KOPT-K1 (cell line): Measurements from ENCODE around the gene AXDND1.

ENCODE experiments used
- H3K27ac ChIP-seq: fragments of 200-600 bp; sonication (generic); 2 replicates; pipeline ENCODE4 v1.5.1; 2016; ENCODE audit warnings: antibody characterized with exemption, mild to moderate bottlenecking, low read depth, low read length; ENCODE audit not compliant: poor library complexity, severe bottlenecking
- H3K36me3 ChIP-seq: fragments of 200-600 bp; sonication (generic); 2 replicates; pipeline ENCODE4 v1.5.1; 2017; ENCODE audit warnings: antibody characterized with exemption, mild to moderate bottlenecking, low read length, moderate library complexity; ENCODE audit not compliant: insufficient read depth
- H3K9me3 ChIP-seq: fragments of 200-600 bp; sonication (generic); 2 replicates; pipeline ENCODE4 v1.5.1; 2017; ENCODE audit warnings: antibody characterized with exemption, low read length, mild to moderate bottlenecking; ENCODE audit not compliant: insufficient read depth, poor library complexity, severe bottlenecking

The AXDND1 gene, protein sequence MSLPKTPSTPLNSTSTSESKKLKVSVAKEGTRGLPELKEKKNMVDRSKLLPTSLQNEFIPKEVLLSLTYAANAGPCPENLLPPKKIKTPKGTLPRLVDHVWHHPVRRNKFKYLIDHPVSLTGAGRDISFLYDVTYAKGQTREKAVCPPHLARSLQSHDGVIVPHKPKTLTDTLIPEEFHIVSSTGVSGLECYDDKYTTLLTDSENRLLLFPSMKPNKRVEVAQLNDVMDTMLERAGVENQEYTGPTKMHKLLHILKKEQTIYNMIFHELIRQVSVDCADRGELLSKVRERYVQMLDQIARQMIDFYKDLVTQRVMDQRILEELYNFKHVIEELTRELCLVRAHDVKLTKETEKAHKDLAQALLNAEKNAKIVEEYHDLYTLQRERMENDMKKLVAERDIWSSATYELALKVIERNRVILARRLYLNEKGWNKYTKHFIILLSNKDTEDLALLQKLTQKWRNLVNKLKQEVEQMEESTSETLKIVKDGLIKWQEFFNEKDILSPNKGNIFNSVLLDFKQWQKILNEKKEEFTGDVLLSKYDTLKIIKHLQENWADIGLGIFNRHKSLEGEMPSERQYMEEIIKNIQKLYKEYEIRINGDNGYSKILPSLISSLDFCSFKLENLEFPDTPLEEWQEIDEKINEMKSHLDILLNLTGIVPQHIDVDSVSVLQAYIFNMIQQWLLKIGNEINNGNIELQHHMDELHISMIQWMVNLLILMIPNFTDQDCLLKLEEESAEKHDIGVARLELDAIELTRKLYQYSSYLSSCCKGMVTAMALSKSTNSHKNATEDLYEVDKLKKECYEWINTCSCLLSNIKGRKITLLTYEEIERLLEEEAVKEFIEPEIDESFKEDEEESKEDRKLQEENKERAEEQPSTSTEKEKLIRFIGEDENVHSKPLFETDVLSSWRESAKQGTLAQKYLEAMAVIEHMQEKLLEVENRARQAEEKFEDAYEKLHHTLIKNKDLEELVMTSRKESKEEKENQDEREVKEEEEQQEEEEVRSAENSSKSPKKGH

DNA sequence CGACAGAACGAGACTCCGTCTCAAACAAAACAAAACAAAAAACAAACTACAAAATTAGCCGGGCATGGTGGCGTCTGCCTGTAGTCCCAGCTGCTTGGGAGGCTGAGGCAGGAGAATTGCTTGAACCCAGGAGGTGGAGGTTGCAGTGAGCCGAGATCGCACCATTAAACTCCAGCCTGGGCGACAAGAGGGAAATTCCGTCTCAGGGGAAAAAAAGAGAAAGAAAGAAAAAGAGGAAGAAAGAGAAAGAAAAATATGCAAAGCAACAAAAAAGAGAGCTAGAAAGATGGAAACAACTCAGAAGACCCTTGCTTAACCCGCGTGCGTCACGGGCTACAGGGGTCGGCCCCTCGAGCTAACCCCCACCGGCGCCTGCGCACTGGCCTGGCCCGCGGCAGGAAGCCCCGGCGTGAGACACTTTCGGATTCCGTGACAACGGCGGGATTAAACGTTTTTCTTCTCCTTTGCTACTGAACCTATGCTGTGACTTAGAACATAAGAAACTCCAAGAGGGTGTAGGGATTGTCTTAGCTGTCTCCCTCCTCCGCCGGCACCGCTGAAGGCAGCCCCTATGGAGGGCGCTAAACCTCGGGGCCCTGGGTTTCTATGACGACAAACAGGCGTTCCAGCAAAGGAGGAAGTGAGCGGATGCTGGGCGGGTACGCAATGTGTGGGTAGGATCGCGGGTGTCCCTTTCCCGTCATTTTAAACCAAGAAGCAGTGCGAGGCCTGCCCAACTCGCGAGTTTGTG, at the start of gene AXDND1:
TSS of gene AXDND1 (plus strand) at position 630 of the 751 bp plus-strand sequence. CDS start 539 bp downstream, outside the sequence.
- H3K27ac ChIP-seq = peak within 1 kb of the TSS; percentile 89
- no peaks in the 10 kb centered on the region for H3K36me3 ChIP-seq
- H3K9me3 ChIP-seq = no peaks in the 10 kb centered on the region

DNA sequence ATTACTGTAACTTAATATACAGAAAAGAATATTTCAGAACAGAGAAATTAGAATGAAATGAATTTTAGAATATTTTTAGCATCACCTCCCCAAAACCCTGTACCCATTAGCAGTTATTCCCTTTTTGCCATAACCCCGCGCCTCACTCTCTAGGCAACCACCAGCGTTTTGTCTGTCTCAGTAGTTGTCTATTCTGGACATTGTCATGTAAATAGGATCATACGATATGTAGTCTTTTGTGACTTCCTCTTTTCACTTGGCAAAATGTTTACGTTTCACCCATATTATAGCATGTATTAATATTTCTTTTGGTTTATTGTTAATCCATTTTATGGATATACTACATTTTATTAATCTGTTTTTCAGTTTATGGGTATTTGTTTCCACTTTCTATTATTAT, 47.3 kb upstream of the AXDND1 start:
- Histone ChIP-seq H3K27ac (no peak overlapping the region), H3K36me3 (peaks cover 50% of the 10 kb centered on the region), H3K9me3 (no peaks in the 10 kb centered on the region)

DNA sequence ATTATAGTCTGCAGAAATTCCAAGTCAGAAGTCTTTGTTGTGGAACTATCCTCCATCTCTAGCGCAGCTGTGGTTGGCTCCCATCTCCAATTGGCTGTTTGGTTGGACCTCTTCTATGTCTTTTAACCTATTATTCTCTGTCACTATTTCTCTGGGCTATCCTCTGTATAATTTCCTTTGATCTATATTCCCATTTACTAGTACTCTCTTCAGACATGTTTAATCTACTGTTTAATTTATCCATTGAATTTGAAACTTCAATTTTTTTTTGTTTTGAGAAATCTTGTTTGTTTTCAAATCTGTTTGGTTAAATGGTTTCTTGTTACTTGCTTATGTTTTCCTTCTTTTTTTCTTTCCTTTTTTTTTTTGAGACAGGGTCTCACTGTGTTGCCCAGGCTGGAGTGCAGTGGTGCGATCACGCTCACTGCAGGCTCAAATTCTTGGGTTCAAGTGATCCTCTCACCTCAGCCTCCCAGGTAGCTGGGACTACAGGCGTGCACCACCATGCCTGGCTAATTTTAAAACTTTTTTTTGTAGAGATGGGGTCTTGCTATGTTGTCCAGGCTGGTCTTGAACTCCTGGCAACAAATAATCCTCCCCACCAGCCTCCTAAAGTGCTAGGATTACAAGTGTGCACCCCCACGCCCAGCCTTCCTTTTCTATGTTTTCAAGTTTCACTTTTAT, 44.1 kb upstream of the AXDND1 start:
- Histone ChIP-seq H3K9me3 (no peaks in the 10 kb centered on the region), H3K36me3 (peaks cover 55% of the 10 kb centered on the region), H3K27ac (no peak overlapping the region)

DNA sequence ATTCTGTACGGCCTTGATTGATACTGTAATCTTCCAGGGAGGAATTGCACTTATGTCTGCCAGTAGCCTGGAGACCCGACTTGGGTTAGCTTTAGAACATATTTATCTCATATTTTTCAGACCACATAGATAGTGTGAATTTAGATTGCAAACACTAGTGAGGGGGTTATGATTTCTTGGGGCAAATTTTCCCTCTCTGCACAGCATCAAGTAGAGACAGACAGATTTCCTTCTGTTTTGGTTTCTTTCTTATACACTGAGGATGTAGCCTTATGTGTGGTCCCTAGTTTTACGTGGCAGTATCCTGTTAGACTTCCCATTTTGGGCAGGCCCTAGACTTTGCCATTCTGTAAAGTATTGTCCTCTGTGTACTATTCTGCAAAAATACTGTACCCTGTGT, 43.2 kb upstream of the AXDND1 start:
- H3K9me3 ChIP-seq = no peaks in the 10 kb centered on the region
- H3K27ac ChIP-seq = no peak overlapping the region
- H3K36me3 ChIP-seq = peaks cover 59% of the 10 kb centered on the region

DNA sequence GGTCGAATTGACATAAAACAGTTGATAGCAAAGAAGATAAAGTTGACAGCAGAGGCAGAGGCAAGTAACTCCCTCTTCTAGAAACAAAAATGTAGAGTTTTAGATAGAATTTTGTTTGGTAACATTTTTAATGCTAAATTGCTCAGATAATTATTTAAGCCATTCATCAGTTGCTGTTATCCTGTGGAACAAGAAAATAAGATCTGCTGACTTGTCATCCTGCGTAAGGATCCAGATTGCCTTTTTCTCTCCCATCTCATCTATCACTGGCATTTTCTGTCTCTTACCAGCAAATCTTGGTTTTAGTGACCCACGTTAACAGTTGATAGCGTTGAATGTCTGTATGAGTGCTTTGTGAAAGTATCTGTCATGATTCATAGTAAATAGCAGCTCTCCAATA, 42.3 kb upstream of the AXDND1 start:
- no peaks in the 10 kb centered on the region for H3K9me3 ChIP-seq
- H3K36me3 ChIP-seq = peaks cover 68% of the 10 kb centered on the region
- no peak overlapping the region for H3K27ac ChIP-seq

DNA sequence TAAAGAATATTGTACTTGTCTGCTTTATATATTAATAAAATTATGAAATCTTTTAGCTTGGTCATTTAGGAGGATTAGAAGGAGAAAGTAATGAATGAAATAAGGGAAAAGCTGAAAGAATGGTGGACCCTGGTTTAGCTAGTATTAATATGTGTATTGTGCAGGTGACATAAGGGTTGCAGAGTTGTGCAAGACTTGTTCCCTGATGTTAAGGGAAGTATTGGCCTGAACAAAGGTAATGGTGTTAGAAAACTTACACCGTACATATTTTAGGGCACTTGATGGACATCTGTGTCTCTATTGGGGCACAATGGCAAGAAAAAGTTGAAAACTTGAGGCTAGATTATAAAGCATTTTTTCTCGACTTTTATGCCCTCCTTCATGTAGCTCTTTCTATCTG, 39.9 kb upstream of the AXDND1 start:
- H3K36me3 ChIP-seq = peaks cover 82% of the 10 kb centered on the region
- H3K27ac ChIP-seq = no peak overlapping the region
- peaks cover 11% of the 10 kb centered on the region for H3K9me3 ChIP-seq

DNA sequence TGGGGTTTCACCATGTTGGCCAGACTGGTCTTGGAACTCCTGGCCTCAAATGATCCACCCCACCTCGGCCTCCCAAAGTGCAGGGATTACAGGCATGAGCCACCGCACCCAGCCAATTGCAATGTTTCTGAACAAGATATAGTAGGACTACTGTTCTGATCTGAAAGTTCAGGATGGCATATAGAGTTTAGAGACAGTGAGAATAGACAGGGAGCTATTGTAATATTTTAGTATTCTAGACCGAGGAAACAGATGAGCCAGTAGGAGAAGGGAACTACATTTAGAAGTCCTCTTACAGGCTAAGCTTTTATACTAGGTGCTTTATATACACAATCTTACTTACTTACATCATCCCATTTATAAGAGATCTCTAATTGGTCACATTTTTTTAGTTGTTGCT, 39.0 kb upstream of the AXDND1 start:
- peaks cover 11% of the 10 kb centered on the region for H3K9me3 ChIP-seq
- peaks cover 74% of the 10 kb centered on the region for H3K36me3 ChIP-seq
- no peak overlapping the region for H3K27ac ChIP-seq

DNA sequence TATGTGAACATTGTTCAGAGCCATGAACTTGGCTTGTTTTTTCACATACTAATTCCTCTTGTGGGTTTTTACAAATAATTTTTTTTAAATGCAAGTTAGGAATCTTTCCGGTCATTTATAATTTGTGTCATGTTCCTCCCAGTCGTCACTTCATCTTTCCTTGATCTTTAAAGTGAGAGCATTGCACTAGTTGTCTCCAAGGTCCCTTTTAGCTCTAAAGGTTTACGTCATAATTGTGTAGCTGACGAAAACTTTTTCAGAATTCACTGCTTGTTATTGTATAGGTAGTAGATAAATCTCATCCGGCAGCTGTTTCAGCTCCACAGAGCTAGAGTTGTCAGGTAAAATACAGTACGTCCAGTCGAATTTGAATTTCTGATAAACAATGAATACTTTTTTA, 38.6 kb upstream of the AXDND1 start:
- H3K9me3 ChIP-seq = peaks cover 11% of the 10 kb centered on the region
- H3K36me3 ChIP-seq = peaks cover 71% of the 10 kb centered on the region
- no peak overlapping the region for H3K27ac ChIP-seq

DNA sequence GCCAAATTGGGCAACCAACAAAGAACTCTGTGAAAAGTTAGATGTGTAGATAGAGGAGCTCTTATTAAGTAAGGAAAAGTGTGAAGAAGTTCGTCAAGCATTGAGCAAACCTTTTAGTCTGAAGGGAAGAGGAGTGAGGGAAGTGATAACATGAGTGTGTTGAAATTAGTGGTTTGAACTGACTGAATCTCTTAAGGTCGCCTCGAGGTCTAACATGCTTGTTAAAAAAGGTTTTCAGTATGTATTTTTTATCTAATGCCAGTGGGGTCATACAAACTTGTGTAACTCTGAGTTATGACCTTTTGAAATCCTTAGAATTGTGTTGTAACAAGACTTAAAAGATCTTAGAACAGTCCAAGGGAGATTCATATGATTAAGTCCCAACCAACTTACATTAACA, 38.1 kb upstream of the AXDND1 start:
- no peak overlapping the region for H3K27ac ChIP-seq
- H3K36me3 ChIP-seq = peaks cover 69% of the 10 kb centered on the region
- peaks cover 11% of the 10 kb centered on the region for H3K9me3 ChIP-seq

DNA sequence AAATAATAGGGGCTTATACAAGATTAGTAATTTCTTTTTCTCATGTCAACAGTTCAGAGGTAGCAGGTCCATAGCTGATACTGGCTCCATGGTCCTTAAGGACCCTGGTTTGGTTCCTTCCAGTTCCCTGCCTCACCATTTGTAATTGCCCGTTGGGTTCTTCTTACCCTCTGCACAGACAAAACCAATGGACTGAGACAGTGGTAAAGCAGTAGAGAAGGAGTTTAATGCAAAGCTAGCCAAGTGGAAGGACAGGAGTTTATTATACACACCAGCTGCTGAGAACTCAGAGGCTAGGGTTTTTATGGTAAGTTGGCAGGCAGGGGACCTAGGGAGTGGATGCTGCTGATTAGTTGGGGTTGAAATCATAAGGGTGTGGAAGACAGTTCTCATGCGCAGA, 35.9 kb upstream of the AXDND1 start:
- peaks cover 70% of the 10 kb centered on the region for H3K36me3 ChIP-seq
- H3K27ac ChIP-seq = no peak overlapping the region
- peaks cover 11% of the 10 kb centered on the region for H3K9me3 ChIP-seq

DNA sequence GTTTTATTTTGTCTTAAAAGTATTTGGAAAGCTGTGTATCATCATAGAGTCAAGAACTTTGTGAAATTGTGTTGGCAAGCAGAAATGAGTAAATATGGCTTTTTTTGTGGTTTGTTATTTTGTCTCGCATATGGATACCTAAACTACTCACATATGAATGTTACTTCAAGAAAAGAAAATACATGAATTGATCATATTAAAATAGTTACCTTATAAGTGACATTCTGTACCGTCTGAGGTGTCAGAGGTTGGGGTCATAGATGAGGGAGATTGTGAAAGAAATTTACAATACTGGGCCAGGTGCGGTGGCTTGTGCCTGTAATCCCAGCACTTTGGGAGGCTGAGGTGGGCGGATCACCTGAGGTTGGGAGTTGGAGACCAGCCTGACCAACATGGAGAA, 31.3 kb upstream of the AXDND1 start:
- Histone ChIP-seq H3K27ac (no peak overlapping the region), H3K9me3 (peaks cover 7% of the 10 kb centered on the region), H3K36me3 (peaks cover 66% of the 10 kb centered on the region)

DNA sequence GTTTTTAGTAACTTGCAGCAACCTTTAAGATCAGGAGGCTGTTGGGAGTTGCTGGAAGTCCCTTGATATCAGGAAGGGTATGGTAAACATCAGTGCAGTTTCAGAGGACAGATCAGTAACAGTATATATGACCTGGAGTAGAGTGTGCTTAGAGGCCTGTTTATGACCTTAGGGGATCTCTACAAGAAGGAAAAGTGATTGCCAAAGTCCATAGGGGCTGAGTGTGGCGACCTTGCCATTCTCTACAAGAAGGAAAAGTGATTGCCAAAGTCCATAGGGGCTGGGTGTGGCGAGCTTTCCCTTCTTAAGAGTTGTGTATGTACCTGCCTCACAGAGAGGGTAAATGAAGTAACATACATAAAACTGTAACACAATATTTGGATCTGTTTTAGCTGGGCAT, 28.5 kb upstream of the AXDND1 start:
- H3K36me3 ChIP-seq = peaks cover 82% of the 10 kb centered on the region

DNA sequence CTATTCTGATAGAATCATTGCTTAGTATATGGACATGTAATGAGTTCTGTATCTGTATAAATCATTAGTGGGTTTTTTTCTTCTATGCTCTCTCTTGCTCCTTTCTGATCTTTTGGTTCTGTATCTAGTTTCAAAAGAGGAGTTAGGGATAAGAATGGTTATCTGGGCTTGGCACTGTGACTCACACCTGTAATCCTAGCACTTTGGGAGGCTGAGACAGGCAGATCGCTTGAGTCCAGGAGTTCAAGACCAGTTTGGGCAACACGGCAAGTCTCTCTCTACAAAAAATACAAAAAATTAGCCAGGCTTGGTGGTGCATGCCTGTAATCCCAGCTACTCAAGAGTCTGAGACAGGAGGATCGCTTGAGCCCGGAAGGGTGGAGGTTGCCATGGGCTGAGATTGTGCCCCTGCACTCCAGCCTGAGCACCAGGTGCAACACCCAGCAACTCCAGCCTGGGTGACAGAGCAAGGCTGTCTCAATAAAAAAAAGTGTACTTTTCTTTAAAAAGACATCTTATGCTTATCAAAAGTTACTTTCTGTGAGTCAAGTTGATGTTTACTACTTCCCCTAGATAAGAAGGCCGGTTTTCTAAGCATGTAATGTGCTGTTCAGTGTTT, 27.7 kb upstream of the AXDND1 start:
- Histone ChIP-seq H3K9me3 (no peaks in the 10 kb centered on the region), H3K27ac (no peak overlapping the region), H3K36me3 (peaks cover 85% of the 10 kb centered on the region)

More for the DNA sequence above, 28.5 kb upstream of the AXDND1 start:
- H3K9me3 ChIP-seq = no peaks in the 10 kb centered on the region
- H3K27ac ChIP-seq = no peak overlapping the region

DNA sequence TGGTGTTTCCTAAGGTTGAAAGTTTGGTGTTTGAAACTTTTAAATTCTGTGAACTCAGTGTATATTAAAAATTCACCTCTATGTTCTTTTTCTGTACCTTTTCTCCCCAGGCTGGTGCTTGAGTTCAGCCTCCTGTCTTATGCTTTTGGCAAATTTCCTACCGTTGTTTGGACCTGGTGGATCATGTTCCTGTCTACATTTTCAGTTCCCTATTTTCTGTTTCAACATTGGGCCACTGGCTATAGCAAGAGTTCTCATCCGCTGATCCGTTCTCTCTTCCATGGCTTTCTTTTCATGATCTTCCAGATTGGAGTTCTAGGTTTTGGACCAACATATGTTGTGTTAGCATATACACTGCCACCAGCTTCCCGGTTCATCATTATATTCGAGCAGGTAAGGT, 24.9 kb upstream of the AXDND1 start:
- H3K36me3 ChIP-seq = peaks cover 83% of the 10 kb centered on the region
- H3K9me3 ChIP-seq = no peaks in the 10 kb centered on the region
- no peak overlapping the region for H3K27ac ChIP-seq
